ENCODE measurements around the gene RNF121.

- TF ChIP-seq CTCF (IDR thresholded peaks at IDR 0.05; ENCODE audit: borderline replicate concordance, extremely low read depth, low read length, poor library complexity, severe bottlenecking) (no peak), EZH2 (IDR thresholded peaks at IDR 0.05; ENCODE audit: borderline replicate concordance, low read depth, low read length, severe bottlenecking) (no peak)
These were observed 59.2 kb downstream of the RNF121 start for GRCh38 chr11:71988050-71988449.

Measured in DND-41 (cell line).